Neutrophil (primary cell): ENCODE data around the gene MOV10.
"Not testable (repeated sequence)": the region's sequence is repeated elsewhere in the genome, so short reads cannot be mapped to it uniquely, and the experiment has no call there.

Experiments used
- H3K27ac ChIP-seq: fragments of 200-600 bp; sonication (generic); 2 replicates; pipeline ENCODE4 v1.5.1; 2016; ENCODE audit warnings: mild to moderate bottlenecking, moderate library complexity
- H3K27me3 ChIP-seq: fragments of 200-600 bp; sonication (generic); 2 replicates; pipeline ENCODE4 v1.6.0; 2016; ENCODE audit warnings: mild to moderate bottlenecking
- H3K36me3 ChIP-seq: fragments of 200-600 bp; sonication (generic); 2 replicates; pipeline ENCODE4 v1.5.1; 2017
- H3K4me1 ChIP-seq, 2 experiments: fragments of 200-600 bp in 1 of 2; sonication (generic) in 1 of 2; 1 replicate in 1 of 2; 2 replicates in 1 of 2; pipeline versions ENCODE4 v1.5.1 to v1.6.1; 2013 to 2016; ENCODE audit warnings: low read depth in 1 of 2, low read length in 1 of 2, mild to moderate bottlenecking in 1 of 2, moderate library complexity in 1 of 2; ENCODE audit not compliant: control insufficient read depth in 1 of 2, insufficient read depth in 1 of 2
- H3K4me3 ChIP-seq, 2 experiments: fragments of 200-600 bp in 1 of 2; sonication (generic) in 1 of 2; 1 replicate in 1 of 2; 2 replicates in 1 of 2; pipeline ENCODE4 v1.5.1; 2013 to 2016; ENCODE audit warnings: low read depth in 1 of 2, low read length in 1 of 2, mild to moderate bottlenecking in 1 of 2, moderate library complexity in 1 of 2
- H3K9me3 ChIP-seq: fragments of 200-600 bp; sonication (generic); 2 replicates; pipeline ENCODE4 v1.5.1; 2016
- CTCF ChIP-seq: fragments of 200-600 bp; sonication (generic); IDR thresholded peaks from 2 replicates; pipeline ENCODE4 v1.5.1; 2016; ENCODE audit warnings: antibody characterized with exemption

MOV10 gene

GRCh38 chr1:112722601-112723510, 48.4 kb downstream of the MOV10 start:
- H3K27ac ChIP-seq: no peak overlapping the region
- H3K27me3 ChIP-seq: peaks cover 62% of the 10 kb centered on the region
- no peak for TF ChIP-seq CTCF
- H3K4me3 ChIP-seq: no peak overlapping the region
- no peaks in the 10 kb centered on the region for H3K9me3 ChIP-seq
- H3K36me3 ChIP-seq: no peaks in the 10 kb centered on the region
- H3K4me1 ChIP-seq: peaks cover 11 to 14% of the 10 kb centered on the region in 2 experiments

GRCh38 chr1:112723511-112723839, 49.0 kb downstream of the MOV10 start:
- Histone ChIP-seq H3K4me1 (peaks cover 10 to 13% of the 10 kb centered on the region in 2 experiments), H3K27ac (no peak overlapping the region), H3K4me3 (no peak overlapping the region), H3K36me3 (no peaks in the 10 kb centered on the region), H3K27me3 (peaks cover 56% of the 10 kb centered on the region), H3K9me3 (no peaks in the 10 kb centered on the region)
- no peak for TF ChIP-seq CTCF

GRCh38 chr1:112724240-112724639, 49.8 kb downstream of the MOV10 start:
- not testable (repeated sequence) for H3K9me3 ChIP-seq, H3K4me3 ChIP-seq, H3K27ac ChIP-seq, H3K36me3 ChIP-seq, H3K4me1 ChIP-seq
- peaks cover 48% of the 10 kb centered on the region for H3K27me3 ChIP-seq

- Histone ChIP-seq H3K9me3 (no peaks in the 10 kb centered on the region), H3K27ac (no peak overlapping the region), H3K36me3 (no peaks in the 10 kb centered on the region), H3K4me3 (no peak overlapping the region), H3K4me1 (peaks cover 5 to 7% of the 10 kb centered on the region in 2 experiments), H3K27me3 (peaks cover 18% of the 10 kb centered on the region)
- TF ChIP-seq CTCF: no peak
These were observed 53.3 kb downstream of the MOV10 start for GRCh38 chr1:112727716-112728115.

GRCh38 chr1:112728306-112728971, 54.0 kb downstream of the MOV10 start:
- H3K27me3 ChIP-seq: peaks cover 15% of the 10 kb centered on the region
- H3K36me3 ChIP-seq, H3K27ac ChIP-seq, H3K4me1 ChIP-seq, H3K9me3 ChIP-seq, H3K4me3 ChIP-seq: not testable (repeated sequence)

- H3K9me3 ChIP-seq: not testable (repeated sequence)
These were observed 54.6 kb downstream of the MOV10 start for GRCh38 chr1:112729011-112729410.

GRCh38 chr1:112729909-112730308, 55.5 kb downstream of the MOV10 start:
- H3K9me3 ChIP-seq: no peaks in the 10 kb centered on the region
- no peak for TF ChIP-seq CTCF
- peaks cover 20% of the 10 kb centered on the region for H3K27me3 ChIP-seq

More at GRCh38 chr1:112729011-112729410, 54.6 kb downstream of the MOV10 start:
- not testable (repeated sequence) for H3K4me3 ChIP-seq, H3K4me1 ChIP-seq, H3K36me3 ChIP-seq, H3K27ac ChIP-seq
- peaks cover 15% of the 10 kb centered on the region for H3K27me3 ChIP-seq

More at GRCh38 chr1:112729909-112730308, 55.5 kb downstream of the MOV10 start:
- H3K36me3 ChIP-seq: no peaks in the 10 kb centered on the region
- H3K4me3 ChIP-seq: no peak overlapping the region
- H3K27ac ChIP-seq: no peak overlapping the region
- no peaks in the 10 kb centered on the region for H3K4me1 ChIP-seq
